ENCODE results near the gene EYS.
"Not testable (repeated sequence)": the region's sequence is repeated elsewhere in the genome, so short reads cannot be mapped to it uniquely, and the experiment has no call there.

The EYS gene

GRCh38 chr6:63739094-63739687, 1967.8 kb downstream of the EYS start:
- no peak for FAIRE-seq
- no peak for DNase-seq (ENCODE audit: insufficient read length, low spot score)

- not testable (repeated sequence) for DNase-seq (ENCODE audit: insufficient read length, low spot score); FAIRE-seq
Observed at GRCh38 chr6:63738190-63738589, 1968.8 kb downstream of the EYS start.

DNA sequence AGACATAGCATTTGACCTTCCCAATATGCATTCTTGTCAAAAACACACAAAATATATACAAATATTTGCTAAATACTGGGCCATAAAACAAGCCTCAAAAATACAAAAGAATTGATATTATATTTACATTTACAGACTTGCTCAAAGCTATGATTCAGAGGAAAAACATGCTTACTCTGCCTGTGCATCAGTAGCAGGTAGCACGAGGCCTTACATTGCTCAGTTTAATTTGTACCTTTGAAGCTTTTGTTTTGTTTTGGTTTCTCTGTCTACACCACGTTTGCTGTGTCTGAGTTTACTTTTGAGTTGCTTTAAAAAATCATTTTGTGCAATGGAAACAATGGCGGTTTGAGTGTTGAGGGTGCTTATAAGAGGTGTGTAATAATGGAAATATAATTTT, 1972.1 kb downstream of the EYS start:
- FAIRE-seq (no peak), DNase-seq (ENCODE audit: insufficient read length, low spot score) (no peak)

- DNase-seq (ENCODE audit: insufficient read length, low spot score) = no peak
- FAIRE-seq = no peak
Observed at GRCh38 chr6:63732336-63732735, 1974.7 kb downstream of the EYS start.

DNA sequence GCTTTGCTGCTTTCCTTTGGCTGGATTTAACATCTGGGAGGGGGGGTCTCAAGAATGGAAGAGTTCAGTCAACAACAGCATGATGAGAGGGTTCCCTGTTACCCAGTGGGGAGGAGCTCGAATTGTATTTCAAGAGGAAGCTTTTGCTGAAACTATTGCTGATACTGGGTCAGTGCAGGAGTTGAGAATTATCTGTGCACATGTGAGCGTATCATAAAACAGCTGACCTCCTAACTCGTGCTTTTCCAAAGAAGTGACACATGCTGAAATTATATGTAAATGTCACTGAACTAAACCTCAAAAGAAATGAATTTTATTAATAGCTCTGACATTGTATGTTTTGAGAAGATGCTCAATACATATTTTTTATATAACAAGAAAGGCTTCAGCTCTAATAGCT, 1975.1 kb downstream of the EYS start:
- FAIRE-seq (no peak), DNase-seq (ENCODE audit: insufficient read length, low spot score) (no peak)

DNA sequence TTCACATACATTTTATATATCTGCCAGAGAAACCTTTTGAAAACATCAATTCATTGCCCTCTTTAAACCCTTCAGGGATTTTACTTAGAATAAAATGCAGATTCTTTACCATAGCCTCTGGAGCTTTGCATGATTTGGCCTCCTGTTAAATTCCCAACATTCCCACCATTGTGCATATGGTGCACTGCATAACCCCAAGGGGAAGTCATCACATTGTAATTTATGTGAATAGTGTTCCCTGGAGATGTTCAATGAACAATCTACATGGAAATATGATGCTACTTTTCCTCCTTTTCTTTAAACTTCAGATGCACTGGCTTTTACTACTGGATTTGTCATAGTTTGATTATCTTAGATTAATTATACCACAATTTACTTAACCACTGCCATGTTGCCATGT, 1976.7 kb downstream of the EYS start:
- DNase-seq (ENCODE audit: insufficient read length, low spot score) (no peak), FAIRE-seq (no peak)

DNA sequence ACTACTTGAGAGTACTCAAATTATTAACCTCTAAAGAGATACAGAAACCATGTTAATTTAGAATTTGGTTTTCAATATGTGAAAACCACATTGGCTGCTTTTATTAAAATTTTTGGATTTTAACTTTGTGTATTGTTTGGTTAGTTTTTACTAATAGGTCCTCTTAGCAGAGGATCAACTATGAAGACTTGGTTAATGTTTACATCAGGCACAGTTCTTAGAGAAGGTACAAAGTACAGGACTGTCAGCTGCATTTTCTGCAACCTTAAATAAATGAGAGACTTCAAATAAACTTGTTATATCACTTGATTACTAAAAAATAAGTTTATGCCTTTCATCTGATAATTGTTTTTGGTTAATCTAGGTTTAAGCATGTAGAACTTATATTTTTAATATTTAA, 1982.3 kb downstream of the EYS start:
- FAIRE-seq (peak; percentile 8), DNase-seq (ENCODE audit: insufficient read length, low spot score) (no peak)

- FAIRE-seq (no peak), DNase-seq (ENCODE audit: insufficient read length, low spot score) (no peak)
Observed at GRCh38 chr6:63721181-63721580, 1985.8 kb downstream of the EYS start.

DNA sequence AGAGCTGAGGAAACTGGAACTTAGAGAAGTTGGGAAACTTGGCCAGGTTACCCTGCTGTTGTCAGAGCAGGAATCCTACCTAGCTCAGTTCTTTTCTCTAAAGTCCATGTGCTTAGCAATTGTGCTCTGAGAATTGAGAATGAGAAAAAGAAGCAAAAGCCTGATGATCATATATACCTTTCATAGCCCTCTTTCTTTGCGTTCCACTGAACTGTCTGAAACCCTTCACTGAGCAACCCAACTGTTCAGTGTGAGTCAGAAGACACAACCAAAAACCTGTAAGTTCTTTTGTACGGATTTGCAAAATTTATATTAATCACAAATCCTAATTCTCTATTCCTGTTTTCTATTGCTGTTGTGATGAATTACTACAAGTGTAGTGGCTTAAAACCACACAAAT, 1990.9 kb downstream of the EYS start:
- no peak for FAIRE-seq
- no peak for DNase-seq (ENCODE audit: insufficient read length, low spot score)

GRCh38 chr6:63714091-63714490, 1992.9 kb downstream of the EYS start:
- no peak for DNase-seq (ENCODE audit: insufficient read length, low spot score)
- FAIRE-seq = peak; percentile 80

DNA sequence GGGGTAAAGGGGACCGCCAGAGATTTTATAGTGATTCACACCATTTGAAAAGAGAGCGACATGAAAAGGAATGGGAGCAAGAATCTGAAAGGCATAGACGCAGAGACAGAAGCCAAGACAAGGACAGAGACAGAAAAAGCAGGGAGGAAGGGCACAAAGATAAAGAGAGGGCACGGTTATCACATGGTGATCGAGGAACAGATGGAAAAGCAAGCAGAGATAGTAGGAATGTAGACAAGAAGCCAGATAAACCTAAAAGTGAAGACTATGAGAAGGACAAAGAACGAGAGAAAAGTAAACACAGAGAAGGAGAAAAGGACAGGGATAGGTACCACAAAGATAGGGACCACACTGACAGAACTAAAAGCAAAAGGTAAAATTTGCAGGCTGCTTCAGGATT, 1993.7 kb downstream of the EYS start:
- no peak for DNase-seq (ENCODE audit: insufficient read length, low spot score)
- FAIRE-seq = peak; percentile 31

- FAIRE-seq = no peak
Observed at GRCh38 chr6:63709148-63709547, 1997.9 kb downstream of the EYS start.

GRCh38 chr6:63708631-63709030, 1998.4 kb downstream of the EYS start:
- no peak for FAIRE-seq
- DNase-seq (ENCODE audit: insufficient read length, low spot score) = no peak

More at GRCh38 chr6:63709148-63709547, 1997.9 kb downstream of the EYS start:
- no peak for DNase-seq (ENCODE audit: insufficient read length, low spot score)

- no peak for FAIRE-seq
- no peak for DNase-seq (ENCODE audit: insufficient read length, low spot score)
Observed at GRCh38 chr6:63706630-63707029, 2000.4 kb downstream of the EYS start.

DNA sequence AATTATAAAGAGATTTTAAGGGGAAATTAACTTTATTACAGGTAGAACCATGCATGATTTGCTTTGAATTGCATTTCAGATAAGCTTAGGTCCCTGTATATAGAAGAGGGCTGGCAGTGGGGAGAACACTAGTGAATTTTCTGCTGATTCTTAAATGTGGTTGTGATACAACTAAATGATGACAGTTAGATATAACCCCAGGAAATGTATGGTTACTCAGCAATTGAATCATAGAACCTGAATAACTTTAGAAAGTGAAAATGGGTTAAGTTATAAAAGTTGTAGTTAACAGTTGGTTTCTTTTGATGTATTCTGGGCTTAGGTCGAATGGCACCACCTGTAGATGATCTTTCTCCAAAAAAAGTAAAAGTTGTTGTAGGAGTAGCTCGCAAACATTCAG, 2001.3 kb downstream of the EYS start:
- no peak for DNase-seq (ENCODE audit: insufficient read length, low spot score)
- peak; percentile 80 for FAIRE-seq

- FAIRE-seq (peak; percentile 82), DNase-seq (ENCODE audit: insufficient read length, low spot score) (no peak)
Observed at GRCh38 chr6:63690221-63690620, 2016.8 kb downstream of the EYS start.

DNA sequence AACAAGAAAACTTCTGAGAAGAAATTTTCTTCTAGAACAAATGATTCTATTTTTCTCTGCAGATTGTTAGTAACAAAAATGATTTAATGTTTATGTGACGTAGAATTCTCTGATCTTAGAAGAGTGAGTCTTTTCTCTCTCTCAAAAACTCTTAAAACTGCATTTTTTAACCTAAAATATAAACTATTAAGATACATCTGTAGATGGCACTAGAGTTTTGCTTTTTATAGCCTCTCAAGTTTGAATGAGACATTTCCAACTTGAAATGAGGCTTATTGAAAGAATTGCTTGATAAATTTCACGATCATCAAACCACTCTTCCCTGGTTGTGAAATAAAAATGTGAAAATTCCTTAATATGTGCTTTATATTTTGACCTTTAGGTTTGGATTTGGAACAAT, 2017.6 kb downstream of the EYS start:
- FAIRE-seq (no peak), DNase-seq (ENCODE audit: insufficient read length, low spot score) (no peak)

GRCh38 chr6:63685446-63686379, 2021.3 kb downstream of the EYS start:
- DNase-seq (ENCODE audit: insufficient read length, low spot score) (peak; percentile 37), FAIRE-seq (no peak)

DNA sequence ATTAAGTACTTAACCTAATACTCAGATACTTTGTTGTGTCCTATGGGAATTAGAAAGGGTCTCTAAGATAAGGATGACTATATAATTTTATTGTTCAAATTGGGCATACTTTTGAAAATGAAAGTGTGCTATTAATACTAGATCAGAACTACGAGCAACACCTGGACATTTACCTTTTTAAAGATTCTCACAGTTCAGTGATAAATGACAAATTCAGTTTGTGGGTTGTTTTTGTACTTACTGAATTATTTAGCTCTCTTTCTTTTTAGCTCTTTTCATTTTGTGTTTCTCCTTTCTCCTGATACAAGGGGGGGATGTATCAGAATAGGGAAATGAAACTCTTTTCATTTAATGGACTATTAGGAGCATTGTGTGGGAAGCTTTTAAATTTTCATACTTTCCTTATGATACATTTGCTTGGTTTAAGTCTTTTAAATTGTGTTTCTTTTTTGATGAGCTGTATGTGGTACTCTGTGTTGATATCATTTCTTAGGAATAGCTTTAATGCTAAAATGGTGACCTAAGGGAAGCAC, 2023.9 kb downstream of the EYS start:
- FAIRE-seq = no peak

GRCh38 chr6:63677282-63677681, 2029.7 kb downstream of the EYS start:
- DNase-seq (ENCODE audit: insufficient read length, low spot score) (no peak), FAIRE-seq (no peak)

More for the DNA sequence above, 2023.9 kb downstream of the EYS start:
- no peak for DNase-seq (ENCODE audit: insufficient read length, low spot score)

- DNase-seq (ENCODE audit: insufficient read length, low spot score) (no peak), FAIRE-seq (no peak)
Observed at GRCh38 chr6:63676412-63677114, 2030.5 kb downstream of the EYS start.

Measured in GM19239 (cell line).